ENCODE measurements around the gene FAIM.
"Not testable (repeated sequence)": the region's sequence is repeated elsewhere in the genome, so short reads cannot be mapped to it uniquely, and the experiment has no call there.

FAIM gene

DNA sequence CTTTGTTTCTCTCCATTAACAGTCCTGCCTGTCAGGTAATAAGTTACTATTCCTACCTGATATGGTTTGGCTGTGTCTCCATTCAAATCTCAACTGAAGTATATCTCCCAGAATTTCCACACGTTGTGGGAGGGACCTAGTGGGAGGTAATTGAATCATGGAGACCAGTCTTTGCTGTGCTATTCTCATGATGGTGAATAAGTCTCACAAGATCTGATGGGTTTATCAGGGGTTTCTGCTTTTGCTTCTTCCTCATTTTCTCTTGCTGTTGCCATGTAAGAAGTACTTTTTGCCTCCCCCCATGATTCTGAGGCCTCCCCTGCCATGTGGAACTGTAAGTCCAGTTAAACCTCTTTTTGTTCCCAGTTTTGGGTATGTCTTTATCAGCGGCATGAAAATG, 6.9 kb upstream of the FAIM start:
- not testable (repeated sequence) for DNase-seq (ENCODE audit: low read depth)

- DNase-seq (ENCODE audit: low read depth) = not testable (repeated sequence)
Observed at GRCh38 chr3:138604106-138604595, 4.4 kb upstream of the FAIM start.

DNA sequence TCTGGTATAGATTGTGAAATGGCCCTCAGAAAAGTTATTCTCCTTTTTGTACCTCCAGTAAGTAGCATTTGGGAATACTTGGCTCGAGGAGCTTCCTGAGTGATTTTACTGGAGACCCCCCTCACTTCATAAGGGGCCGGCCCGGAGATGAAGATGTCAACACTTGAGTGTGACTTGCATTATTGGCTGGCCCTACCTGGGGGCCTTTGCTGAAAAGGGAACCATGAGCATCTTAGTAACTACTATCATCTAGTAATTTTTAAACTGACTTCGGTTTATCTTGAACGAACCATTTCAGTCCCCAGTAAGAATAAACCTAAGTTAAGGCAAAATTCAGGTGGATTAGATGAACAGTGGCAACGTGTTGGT, 1.3 kb downstream of the FAIM start:
- DNase-seq (ENCODE audit: low read depth) = no peak

- no peak for DNase-seq (ENCODE audit: low read depth)
Observed at GRCh38 chr3:138615462-138615861, 6.9 kb downstream of the FAIM start.

DNA sequence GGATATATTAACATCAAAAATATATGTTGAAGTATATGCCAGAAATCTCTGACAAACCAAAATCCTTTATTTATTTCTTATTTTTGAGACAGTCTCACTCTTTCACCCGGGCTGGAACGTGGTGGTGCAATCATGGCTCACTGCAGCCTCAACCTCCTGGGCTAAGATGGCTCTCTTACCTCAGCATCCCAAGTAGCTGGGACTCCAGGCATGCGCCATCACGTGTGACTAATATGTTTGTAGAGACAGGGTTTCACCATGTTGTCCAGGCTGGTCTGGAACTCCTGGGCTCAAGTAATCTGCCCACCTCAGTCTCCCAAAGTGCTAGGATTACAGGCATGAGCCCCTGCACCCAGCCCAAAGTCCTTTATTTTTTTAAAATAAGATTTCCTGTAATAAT, 11.9 kb downstream of the FAIM start:
- no peak for DNase-seq (ENCODE audit: low read depth)

DNA sequence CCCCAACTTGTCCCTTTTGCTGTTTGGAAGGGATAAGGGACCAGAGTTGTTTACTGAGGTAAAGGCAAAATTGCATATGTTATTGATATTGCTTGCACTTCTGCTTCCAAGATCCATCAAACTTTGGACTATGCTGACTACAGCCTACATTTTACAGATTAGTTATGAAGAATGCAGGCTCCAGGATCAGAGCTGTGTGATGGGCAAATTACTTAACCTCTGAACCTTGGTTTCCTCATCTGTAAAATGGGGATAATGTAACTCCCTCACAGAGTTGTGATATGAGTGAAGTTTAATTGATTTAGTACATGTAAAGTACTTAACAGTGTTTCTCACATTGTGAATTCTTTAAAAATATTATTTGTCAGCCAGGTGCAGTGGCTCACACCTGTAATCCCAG, 15.9 kb downstream of the FAIM start:
- no peak for DNase-seq (ENCODE audit: low read depth)

DNA sequence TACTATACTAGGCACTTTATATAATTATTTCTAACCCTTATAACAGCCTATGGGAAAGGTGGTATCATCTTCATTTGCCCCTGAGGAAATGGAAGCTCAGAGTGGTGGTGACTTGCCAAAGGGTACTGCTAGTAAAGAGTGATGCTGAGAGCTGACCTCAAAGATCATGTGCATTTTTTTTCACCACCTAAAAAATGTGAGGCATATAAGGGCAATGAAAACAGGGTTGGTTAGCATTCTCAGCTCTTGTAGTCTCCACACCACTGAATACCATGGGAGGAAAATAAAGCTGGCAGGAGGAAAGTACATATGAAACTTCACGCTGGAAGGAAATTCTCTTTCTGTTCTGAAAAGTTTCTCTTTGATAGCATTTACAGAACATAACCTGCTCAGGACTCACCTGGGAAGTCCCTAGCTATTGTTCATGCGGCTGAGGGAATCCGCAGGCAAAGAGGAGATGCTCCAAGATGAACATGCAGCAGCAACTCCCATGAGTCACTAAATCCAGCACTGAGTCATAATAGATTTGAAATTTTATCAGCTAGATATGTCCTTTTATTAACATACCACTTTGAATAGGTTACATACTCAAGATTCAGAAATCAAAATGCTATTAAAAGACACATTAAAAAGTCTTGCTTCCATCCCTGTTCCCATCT, 17.3 kb downstream of the FAIM start:
- no peak for DNase-seq (ENCODE audit: low read depth)

GRCh38 chr3:138629526-138629925, 21.0 kb downstream of the FAIM start:
- no peak for DNase-seq (ENCODE audit: low read depth)

- no peak for DNase-seq (ENCODE audit: low read depth)
Observed at GRCh38 chr3:138638641-138639040, 30.1 kb downstream of the FAIM start.

DNA sequence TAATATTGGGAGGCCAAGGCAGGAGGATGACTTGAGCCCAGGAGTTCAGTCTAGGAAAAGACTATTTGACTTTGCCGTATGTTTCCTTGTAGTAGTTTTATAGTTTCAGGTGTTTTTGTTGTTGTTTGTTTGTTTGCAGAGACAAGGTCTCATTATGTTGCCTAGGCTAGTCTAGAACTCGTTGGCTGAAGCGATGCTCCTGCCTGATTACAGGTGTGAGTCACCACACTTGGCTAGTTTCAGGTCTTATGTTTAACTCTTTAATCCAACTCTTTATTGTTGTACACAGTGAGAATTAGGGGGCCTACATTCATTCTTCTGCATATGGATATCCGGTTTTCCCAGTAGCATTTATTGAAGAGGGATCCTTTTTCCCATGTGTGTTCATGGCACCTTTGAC, 32.0 kb downstream of the FAIM start:
- DNase-seq (ENCODE audit: low read depth) = no peak

GRCh38 chr3:138642226-138642926, 33.8 kb downstream of the FAIM start:
- no peak for DNase-seq (ENCODE audit: low read depth)

GRCh38 chr3:138642927-138643253, 34.3 kb downstream of the FAIM start:
- DNase-seq (ENCODE audit: low read depth) = no peak

DNA sequence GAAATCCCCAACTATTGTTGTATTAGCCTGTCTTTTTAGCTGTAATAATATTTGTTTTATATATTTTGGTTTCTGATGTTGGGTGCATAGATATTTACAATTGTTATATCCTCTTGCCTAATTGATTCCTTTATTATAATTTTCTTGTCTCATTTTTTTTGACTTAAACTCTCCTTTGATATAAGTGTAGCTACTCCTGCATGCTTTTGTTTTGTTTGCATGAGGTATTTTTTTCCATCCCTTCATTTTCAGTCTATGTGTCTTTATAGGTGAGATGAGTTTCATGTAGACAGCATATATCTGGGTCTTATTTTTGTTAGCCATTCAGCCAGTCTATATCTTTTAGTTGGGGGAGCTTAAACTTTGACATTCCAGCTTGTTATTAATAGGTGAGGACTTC, 37.4 kb downstream of the FAIM start:
- DNase-seq (ENCODE audit: low read depth) = no peak

- no peak for DNase-seq (ENCODE audit: low read depth)
Observed at GRCh38 chr3:138646513-138646912, 37.9 kb downstream of the FAIM start.

DNA sequence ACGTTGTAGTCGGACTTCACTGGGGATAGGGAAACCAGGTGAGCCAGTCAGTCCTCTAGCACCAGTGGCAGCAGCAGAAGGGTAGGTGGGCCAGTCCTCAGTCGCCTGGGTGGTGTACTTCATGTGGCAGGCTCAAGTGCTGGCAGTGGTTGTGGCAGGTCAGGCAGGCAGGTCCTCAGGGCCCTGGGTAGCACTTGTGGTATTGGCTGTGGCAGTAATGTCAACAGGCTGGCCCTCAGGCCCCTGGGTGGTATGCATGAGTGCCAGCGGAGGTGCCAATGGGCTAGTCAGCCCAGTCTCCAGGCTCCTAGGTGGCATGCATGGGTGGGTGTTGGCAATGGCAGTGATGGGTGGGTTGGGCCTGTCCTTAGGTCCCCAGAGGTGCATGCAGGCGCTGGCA, 40.6 kb downstream of the FAIM start:
- no peak for DNase-seq (ENCODE audit: low read depth)

DNA sequence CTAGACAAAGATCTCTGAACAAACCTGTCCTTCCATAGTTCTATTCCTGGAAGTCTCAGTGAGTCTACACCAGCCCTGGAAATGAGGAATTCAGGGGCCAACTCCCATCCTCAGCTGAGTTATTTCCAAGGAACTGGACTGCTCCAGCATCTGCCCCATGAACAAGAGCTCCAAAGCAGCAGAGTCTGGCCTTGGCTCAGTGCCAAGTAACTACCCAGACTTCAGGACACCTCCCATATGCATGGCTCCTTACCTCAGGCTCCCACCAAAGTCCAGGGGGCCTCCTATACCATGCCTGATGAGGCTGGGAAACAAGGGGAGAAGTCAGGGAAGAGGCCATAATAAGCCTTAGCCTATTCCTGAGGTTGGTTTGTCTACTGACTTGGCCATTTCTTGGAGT, 45.0 kb downstream of the FAIM start:
- DNase-seq (ENCODE audit: low read depth) = no peak

- no peak for DNase-seq (ENCODE audit: low read depth)
Observed at GRCh38 chr3:138657508-138657907, 48.9 kb downstream of the FAIM start.

DNA sequence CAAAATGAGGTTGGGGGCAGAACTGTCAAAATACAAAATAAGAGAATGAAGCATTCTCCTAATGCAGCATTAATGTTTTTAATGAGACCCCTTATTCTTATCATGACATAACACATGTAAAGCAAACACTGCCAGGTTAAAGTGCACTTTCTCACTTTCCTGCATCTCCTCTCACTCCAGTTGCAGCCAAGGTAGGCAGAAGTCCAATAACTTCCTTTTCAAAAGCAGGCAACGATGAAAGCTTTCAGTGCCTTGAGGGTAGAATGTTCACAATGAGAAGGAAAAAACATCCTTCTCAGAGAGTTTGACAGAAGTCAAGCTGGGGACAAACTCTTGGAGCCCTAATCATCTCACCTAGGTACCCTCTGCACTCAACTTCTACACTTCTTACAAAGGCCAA, 59.5 kb downstream of the FAIM start:
- no peak for DNase-seq (ENCODE audit: low read depth)

- no peak for DNase-seq (ENCODE audit: low read depth)
Observed at GRCh38 chr3:138670407-138670806, 61.8 kb downstream of the FAIM start.

GRCh38 chr3:138673641-138674530, 65.3 kb downstream of the FAIM start:
- no peak for DNase-seq (ENCODE audit: low read depth)

GRCh38 chr3:138675393-138675792, 66.8 kb downstream of the FAIM start:
- no peak for DNase-seq (ENCODE audit: low read depth)

GRCh38 chr3:138678086-138678485, 69.5 kb downstream of the FAIM start:
- DNase-seq (ENCODE audit: low read depth) = no peak

- no peak for DNase-seq (ENCODE audit: low read depth)
Observed at GRCh38 chr3:138678874-138679392, 70.4 kb downstream of the FAIM start.

All from stimulated activated CD8-positive, alpha-beta memory T cell treated with anti-CD3 and anti-CD28 coated beads, Interleukin-7, amount 100 ng/mL, for 24 hours (primary cell).